ENCODE results near the gene SEMA4B. TPM values are rescaled to one million over a fixed set of nuclear protein-coding genes. Genes with fewer than 3 reads are reported as not detected.

SEMA4B gene
- total RNA-seq, 1 experiment from 2014 or later, result 32.5 TPM

GRCh38 chr15:90222547-90222946 lies 21.4 kb downstream of the SEMA4B start:
- H3K23ac ChIP-seq (ENCODE audit: insufficient read length, low read depth, low read length), result no peak overlapping the region
- no peak overlapping the region for H2BK15ac ChIP-seq (ENCODE audit: low read depth, low read length)
- H2BK20ac ChIP-seq (ENCODE audit: low read depth, low read length, poor library complexity, severe bottlenecking), result no peak overlapping the region
- H2AK5ac ChIP-seq (ENCODE audit: insufficient read length, low read length), result no peak overlapping the region
- no peaks in the 10 kb centered on the region for H3K79me1 ChIP-seq (ENCODE audit: insufficient read depth, low read depth, low read length, poor library complexity, severe bottlenecking)
- WGBS (ENCODE audit: extremely low coverage, insufficient read length, low lambda C conversion rate), result no CpG with 5 or more reads among the region's 2 CpGs
- no peak overlapping the region for H4K8ac ChIP-seq (replicated peaks; ENCODE audit: insufficient read length, low read depth, low read length)
- no peak overlapping the region for H3K4me2 ChIP-seq (ENCODE audit: insufficient read depth, insufficient read length, low read length)
- no peak overlapping the region for H3K4ac ChIP-seq (ENCODE audit: low read depth, low read length)
- no peak overlapping the region for H3K56ac ChIP-seq (ENCODE audit: insufficient read length, low read depth, low read length)
- H3K9me3 ChIP-seq (ENCODE audit: control insufficient read depth, low read depth, low read length), result no peaks in the 10 kb centered on the region
- no peak overlapping the region for H3K18ac ChIP-seq (ENCODE audit: insufficient read length, low read depth, low read length)
- H3T11ph ChIP-seq (ENCODE audit: low read length), result no peak overlapping the region
- no peak overlapping the region for H4K91ac ChIP-seq (ENCODE audit: insufficient read length, low read depth, low read length)
- H3K4me1 Mint-ChIP-seq, result peaks cover 4 to 9% of the 10 kb centered on the region in 2 experiments; a peak in 3 of 4 replicates
- H2BK12ac ChIP-seq (ENCODE audit: insufficient read length, low read depth, low read length), result no peak overlapping the region
- H3K27me3 Mint-ChIP-seq (ENCODE audit: low read depth), result no peaks in the 10 kb centered on the region
- H4K20me1 ChIP-seq (ENCODE audit: control insufficient read depth, insufficient read depth, insufficient read length), result no peaks in the 10 kb centered on the region
- H3K79me2 ChIP-seq (ENCODE audit: insufficient read depth, low read length), result no peaks in the 10 kb centered on the region
- no peak for TF ChIP-seq CTCF (conservative IDR thresholded peaks at IDR 0.05)
- H4K5ac ChIP-seq (ENCODE audit: insufficient read length, low read depth, low read length), result no peak overlapping the region
- no peak overlapping the region for H2BK5ac ChIP-seq (ENCODE audit: insufficient read length, low read length)
- no peak overlapping the region for H3K27ac ChIP-seq (ENCODE audit: insufficient read length, low read depth, low read length)
- no peak overlapping the region for H3K4me3 Mint-ChIP-seq
- no peak for DNase-seq
- H2BK120ac ChIP-seq (ENCODE audit: low read depth, low read length, poor library complexity, severe bottlenecking), result no peak overlapping the region
- H3K9ac ChIP-seq (ENCODE audit: extremely low read depth, insufficient read length, low read length), result no peak overlapping the region
- no peaks in the 10 kb centered on the region for H3K4me1 ChIP-seq (ENCODE audit: insufficient read depth, low read length)
- peaks cover 19 to 41% (median 37%) of the 10 kb centered on the region in 3 experiments; a peak in 6 of 7 replicates for H3K36me3 Mint-ChIP-seq (ENCODE audit: insufficient read depth in 1 of 3, low read depth in 3 of 3)
- no peaks in the 10 kb centered on the region for H3K9me3 Mint-ChIP-seq
- no peak overlapping the region for H2AFZ ChIP-seq (ENCODE audit: low read length)
- no peak overlapping the region; a peak in 1 of 7 replicates for H3K27ac Mint-ChIP-seq
- H3K23me2 ChIP-seq (ENCODE audit: insufficient read length, low read depth, low read length, poor library complexity, severe bottlenecking), result no peaks in the 10 kb centered on the region
- no peaks in the 10 kb centered on the region for H3K27me3 ChIP-seq (ENCODE audit: insufficient read depth, low read length)
- H3K14ac ChIP-seq (ENCODE audit: insufficient read depth, low read length), result no peak overlapping the region

Measured in H9 (cell line).